Common myeloid progenitor, CD34-positive (primary cell): ENCODE data around the gene JUP. TPM values are rescaled to one million over a fixed set of nuclear protein-coding genes. Genes with fewer than 3 reads are reported as not detected.
"Not testable (repeated sequence)": the region's sequence is repeated elsewhere in the genome, so short reads cannot be mapped to it uniquely, and the experiment has no call there.

Experiments
- CTCF ChIA-PET: fragments of 350-600 bp; sonication (Branson Sonifier 250); formaldehyde crosslinking; loops from one replicate; lab custom pipeline; 2021; ENCODE audit warnings: antibody characterized with exemption; lab: Charles Lee
- POLR2A ChIA-PET: fragments of 350-600 bp; sonication (Branson Sonifier 250); formaldehyde crosslinking; loops from one replicate; lab custom pipeline; 2021; ENCODE audit warnings: antibody characterized with exemption; lab: Charles Lee
- DNase-seq, 3 donors: peaks; one replicate each; pipeline versions ENCODE4 v3.0.0 to v3.0.0-alpha.2; 2013
- H3K27ac ChIP-seq, 2 experiments: 1 replicate in 1 of 2; 2 replicates in 1 of 2; pipeline ENCODE4 v1.7.0; 2013; ENCODE audit warnings: inconsistent platforms in 2 of 2, low read length in 2 of 2, mild to moderate bottlenecking in 2 of 2, low read depth in 1 of 2, moderate library complexity in 1 of 2; ENCODE audit not compliant: severe bottlenecking in 2 of 2, insufficient read depth in 1 of 2, poor library complexity in 1 of 2
- H3K27me3 ChIP-seq, 5 experiments: replicated peaks in 2 of 5; 1 replicate in 3 of 5; 2 replicates in 2 of 5; pipeline versions ENCODE4 v1.6.1 to v1.7.0; 2013; ENCODE audit warnings: low read length in 4 of 5, mild to moderate bottlenecking in 2 of 5, moderate library complexity in 2 of 5, inconsistent platforms in 1 of 5; ENCODE audit not compliant: insufficient read depth in 5 of 5, control insufficient read depth in 4 of 5
- H3K36me3 ChIP-seq, 4 experiments: 1 replicate in 2 of 4; 2 replicates in 2 of 4; pipeline versions ENCODE4 v1.6.1 to v1.7.0; 2013; ENCODE audit warnings: low read length in 3 of 4, control low read depth in 1 of 4, mild to moderate bottlenecking in 1 of 4; ENCODE audit not compliant: control insufficient read depth in 4 of 4, insufficient read depth in 4 of 4
- H3K4me1 ChIP-seq, 4 experiments: 1 replicate in 3 of 4; 2 replicates in 1 of 4; pipeline versions ENCODE4 v1.6.1 to v1.7.1; 2013; ENCODE audit warnings: low read length in 3 of 4, mild to moderate bottlenecking in 3 of 4, control low read depth in 1 of 4, inconsistent platforms in 1 of 4, moderate library complexity in 1 of 4; ENCODE audit not compliant: control insufficient read depth in 4 of 4, insufficient read depth in 4 of 4; ENCODE audit errors: control extremely low read depth in 1 of 4
- H3K4me3 ChIP-seq, 7 experiments: 1 replicate in 4 of 7; 2 replicates in 3 of 7; pipeline versions ENCODE4 v1.5.1 to v1.7.0; 2013; ENCODE audit warnings: mild to moderate bottlenecking in 7 of 7, low read length in 6 of 7, moderate library complexity in 6 of 7, inconsistent platforms in 2 of 7, low read depth in 2 of 7, control low read depth in 1 of 7; ENCODE audit not compliant: insufficient read depth in 4 of 7, control insufficient read depth in 1 of 7; ENCODE audit errors: extremely low read depth in 1 of 7
- H3K9me3 ChIP-seq, 5 experiments: 1 replicate in 4 of 5; 2 replicates in 1 of 5; pipeline versions ENCODE4 v1.6.1 to v1.7.1; 2013; ENCODE audit warnings: low read length in 4 of 5, mild to moderate bottlenecking in 2 of 5, inconsistent platforms in 1 of 5, low read depth in 1 of 5, moderate library complexity in 1 of 5; ENCODE audit not compliant: control insufficient read depth in 4 of 5, insufficient read depth in 2 of 5; ENCODE audit errors: control extremely low read depth in 1 of 5
- WGBS: methylation state at CpG from one replicate; pipeline ENCODE4 v1.1.5; 2013; ENCODE audit not compliant: insufficient coverage; 5-methylcytosine and 5-hydroxymethylcytosine counted together
- polyA plus RNA-seq: library from polyadenylated mRNA; unstranded; fragments of 120-200 nt; gene quantifications from one replicate; pipeline ENCODE4 v1.2.1, GENCODE V29; 2013

JUP gene
- polyA plus RNA-seq: 89.8 TPM

DNA sequence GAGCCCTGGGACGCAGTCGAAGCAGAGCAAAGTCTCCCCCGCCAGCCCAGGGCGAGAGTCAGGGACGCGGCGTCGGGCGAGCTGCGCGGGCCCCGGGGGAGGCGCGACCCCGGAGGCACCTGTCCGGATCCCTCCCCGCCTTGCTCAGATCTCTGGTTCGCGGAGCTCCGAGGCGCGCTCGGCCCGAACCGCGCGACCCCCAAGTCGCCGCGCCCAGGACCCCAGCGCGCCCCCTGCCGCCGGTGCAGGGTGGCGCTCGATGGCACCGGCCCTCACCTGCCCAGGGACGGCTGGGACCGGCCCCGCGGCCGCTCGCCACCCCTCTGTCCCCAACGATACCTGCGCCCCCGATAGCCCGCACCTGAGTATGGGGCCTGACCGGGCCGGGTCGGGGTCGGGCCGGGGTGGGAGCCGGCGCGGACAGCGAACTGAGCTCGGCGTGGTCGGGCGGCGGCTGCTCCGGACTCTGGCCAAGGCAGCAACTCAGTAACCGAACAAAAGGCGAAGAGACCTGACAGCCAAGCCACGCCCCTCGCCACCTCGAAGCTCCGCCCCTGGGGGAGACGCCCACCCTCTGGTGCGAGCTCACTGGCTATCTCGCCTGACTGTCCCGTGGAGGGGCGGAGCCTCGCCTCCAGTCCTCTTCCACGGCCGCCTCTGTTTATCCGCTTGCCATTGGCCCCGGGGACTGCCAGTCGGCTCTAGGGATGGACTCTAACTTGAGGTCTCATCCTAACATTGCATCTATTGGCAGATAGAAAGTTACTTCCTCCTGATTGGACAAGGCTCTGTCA lies at the start of gene JUP:
Gene JUP (minus strand): TSS at position 485 of the 794 bp plus-strand sequence. CDS start 14,857 bp downstream, outside the sequence.
- POLR2A ChIA-PET: interaction anchor here (0.6 to 3.7 kb wide), 20 partner anchors 8 to 1859 kb away, joined by 3 to 40 read pairs (median 3); partner anchors contain the start of genes CASC3, HAP1, KLHL11 and LRRC3C
- WGBS: 0% methylated on average over 65 of the region's 79 CpGs
- H3K27ac ChIP-seq: peak within 1 kb of the TSS; percentile 72 to 82
- peak within 1 kb of the TSS; percentile 72 to 91 (median 89) for H3K4me3 ChIP-seq
- peak; percentile 99 to 100 (median 99) for DNase-seq
- H3K9me3 ChIP-seq: no peaks in the 10 kb centered on the region
- no peaks in the 10 kb centered on the region for H3K27me3 ChIP-seq
- H3K36me3 ChIP-seq: peaks cover 0 to 4% (median 0%) of the 10 kb centered on the region in 4 experiments
- peaks cover 17 to 83% (median 65%) of the 10 kb centered on the region in 4 experiments for H3K4me1 ChIP-seq
- CTCF ChIA-PET: interaction anchor here (0.6 to 5.1 kb wide), 19 partner anchors 8 to 97 kb away, joined by 3 to 42 read pairs (median 4); no protein-coding TSS in a partner anchor

DNA sequence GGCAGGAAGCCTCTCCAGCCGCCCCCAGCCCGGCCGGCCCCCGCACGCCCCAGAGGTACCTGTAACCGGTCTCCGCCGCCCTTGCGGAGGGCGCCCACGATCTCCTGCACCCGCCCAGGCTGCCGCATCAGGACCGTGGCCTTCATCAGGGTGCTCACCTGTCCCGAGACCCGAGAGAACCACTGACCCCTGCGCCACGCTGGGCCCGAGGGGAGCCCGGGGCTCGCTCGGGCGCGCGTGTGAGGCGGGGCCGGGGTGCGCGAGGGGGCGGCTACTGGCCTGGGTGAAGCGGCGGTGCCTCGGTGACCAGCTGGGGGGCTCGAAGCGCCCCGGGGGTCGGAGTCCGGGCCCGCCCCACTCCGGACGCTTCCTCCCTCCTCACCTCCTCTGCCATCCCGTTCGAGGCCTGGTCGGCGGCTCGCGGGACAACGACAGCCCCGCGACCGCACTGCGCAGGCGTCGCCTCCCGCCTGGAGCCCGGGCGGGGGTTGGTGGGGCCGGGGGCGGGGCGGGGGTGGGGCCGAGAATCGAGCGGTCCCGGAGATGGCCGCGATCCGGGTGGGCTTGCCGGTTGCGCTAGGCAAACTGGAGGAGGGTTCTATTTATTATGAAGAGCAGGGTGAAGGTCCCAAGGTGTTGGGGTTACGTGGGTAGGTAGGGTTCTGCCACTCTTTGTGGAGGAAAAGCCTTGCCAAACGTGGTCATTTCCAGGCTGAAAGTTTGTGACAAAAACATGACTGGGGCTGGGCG lies 49.5 kb upstream of the JUP start, which contains the start of gene NT5C3B:
Gene NT5C3B (minus strand): TSS at position 433 of the 750 bp plus-strand sequence. CDS start 39 bp downstream, at position 394.
- peak; percentile 26 to 54 (median 49) for DNase-seq
- ChIA-PET CTCF (no interaction called here), POLR2A (no interaction called here)
- no peaks in the 10 kb centered on the region for H3K9me3 ChIP-seq
- under 1% methylated on average over 34 of the region's 72 CpGs for WGBS
- peaks cover 2 to 11% (median 8%) of the 10 kb centered on the region in 4 experiments for H3K36me3 ChIP-seq
- H3K4me3 ChIP-seq: peak within 1 kb of the TSS; percentile 71 to 85 (median 79)
- H3K27ac ChIP-seq: no peak within 1 kb of the TSS
- H3K27me3 ChIP-seq: no peaks in the 10 kb centered on the region
- peaks cover 0 to 15% (median 10%) of the 10 kb centered on the region in 4 experiments for H3K4me1 ChIP-seq

DNA sequence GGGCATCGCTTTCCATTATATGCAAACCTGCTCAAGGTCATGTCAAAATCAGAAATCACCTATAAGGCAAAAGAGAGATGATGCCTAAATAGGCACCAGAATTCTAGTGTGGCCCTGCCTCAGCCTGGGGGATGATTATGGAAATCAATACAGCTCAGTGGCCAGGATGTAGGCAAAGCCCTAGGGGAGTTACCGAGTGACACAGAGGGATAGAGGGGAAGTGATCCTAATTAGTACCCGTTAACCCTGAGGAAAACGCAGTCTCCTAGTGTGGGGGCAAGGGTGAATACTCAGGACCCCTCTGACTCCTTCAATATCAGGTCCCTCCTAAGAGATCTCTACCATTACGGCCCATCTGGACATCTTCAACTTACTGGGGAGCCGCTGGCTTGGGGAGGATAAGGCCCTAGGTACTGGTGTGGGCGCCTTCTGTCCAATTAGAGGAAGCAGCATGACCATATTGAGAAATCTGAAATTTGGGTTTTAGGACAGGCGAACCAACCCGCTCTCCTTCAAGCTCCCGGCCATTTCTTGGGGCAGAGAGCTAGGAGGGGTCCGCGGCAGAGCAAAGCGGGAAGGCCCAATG lies 48.8 kb upstream of the JUP start:
- peak in 2 of 3 donors; percentile 13 to 14 for DNase-seq
- Histone ChIP-seq H3K9me3 (no peaks in the 10 kb centered on the region), H3K36me3 (peaks cover 2 to 17% (median 13%) of the 10 kb centered on the region in 4 experiments), H3K4me1 (peaks cover 0 to 15% (median 10%) of the 10 kb centered on the region in 4 experiments), H3K27ac (no peak overlapping the region), H3K4me3 (peak overlapping the region; percentile 63 to 85 (median 79)), H3K27me3 (no peaks in the 10 kb centered on the region)
- 16% methylated on average over 8 of the region's 13 CpGs for WGBS
- POLR2A ChIA-PET: no interaction called here
- CTCF ChIA-PET: interaction anchor here (0.6 kb wide), 1 partner anchor 46 kb away, joined by 3 read pairs; no protein-coding TSS in a partner anchor

DNA sequence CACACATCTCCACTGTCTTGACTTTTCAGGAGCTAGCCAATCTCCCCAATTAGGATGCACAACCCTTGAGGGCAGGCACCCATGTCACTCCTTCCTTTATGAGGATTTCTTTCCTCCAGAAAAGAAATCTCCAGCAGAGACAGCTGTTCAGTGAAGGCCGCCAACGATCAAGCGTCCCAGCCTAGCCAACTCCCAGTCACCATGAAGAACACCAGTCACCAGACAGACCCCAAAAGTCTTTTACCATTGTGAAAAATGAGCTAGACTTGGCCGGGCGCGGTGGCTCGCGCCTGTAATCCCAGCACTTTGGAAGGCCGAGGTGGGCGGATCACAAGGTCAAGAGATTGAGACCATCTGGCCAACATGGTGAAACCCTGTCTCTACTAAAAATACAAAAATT lies 43.5 kb upstream of the JUP start:
- H3K4me1 ChIP-seq, H3K27me3 ChIP-seq, H3K4me3 ChIP-seq, H3K9me3 ChIP-seq, POLR2A ChIA-PET, DNase-seq, H3K27ac ChIP-seq: not testable (repeated sequence)
- WGBS: 86% methylated on average over 7 of the region's 10 CpGs
- CTCF ChIA-PET: interaction anchor here (1.1 to 1.6 kb wide), 5 partner anchors 9 to 20 kb away, joined by 3 to 8 read pairs (median 3); partner anchors contain the start of gene P3H4
- peaks cover 6 to 46% (median 35%) of the 10 kb centered on the region in 4 experiments for H3K36me3 ChIP-seq

DNA sequence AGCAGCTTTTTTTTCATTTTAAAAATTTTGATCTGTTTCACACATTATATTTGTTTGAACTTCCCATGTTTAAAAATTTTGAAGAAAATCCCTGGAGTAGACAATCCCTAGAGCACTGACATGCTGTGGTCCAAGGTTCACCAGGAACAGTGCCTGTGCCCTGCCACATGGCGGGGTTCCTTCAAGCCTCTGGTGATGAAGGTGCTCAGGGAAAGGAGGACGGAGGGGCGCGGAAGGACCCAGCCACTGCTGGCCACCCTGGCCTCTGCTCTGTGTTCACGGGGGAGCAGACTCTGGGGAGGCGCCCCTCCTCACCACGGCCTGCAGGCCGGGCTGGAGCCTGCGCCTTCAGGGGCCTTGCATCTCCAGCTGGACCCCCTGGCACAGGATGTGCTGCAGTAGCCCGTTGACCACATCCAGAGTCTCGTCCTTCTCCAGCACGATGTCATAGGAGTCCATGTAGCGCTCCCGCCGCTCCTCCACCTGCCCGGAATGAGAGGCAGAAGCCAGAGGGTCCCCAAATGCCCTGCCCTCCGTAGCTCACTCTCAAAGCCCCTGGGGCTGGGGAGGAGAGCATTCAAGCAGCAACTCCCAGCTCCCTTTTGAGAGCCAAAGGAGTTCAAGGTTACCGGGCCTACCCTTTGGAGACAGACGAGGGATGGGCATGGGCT lies 38.8 kb upstream of the JUP start:
- no peaks in the 10 kb centered on the region for H3K9me3 ChIP-seq
- H3K36me3 ChIP-seq: peaks cover 4 to 35% (median 25%) of the 10 kb centered on the region in 4 experiments
- no peak overlapping the region for H3K4me3 ChIP-seq
- no peaks in the 10 kb centered on the region for H3K4me1 ChIP-seq
- 97% methylated on average over 17 of the region's 19 CpGs for WGBS
- H3K27ac ChIP-seq: no peak overlapping the region
- no peak for DNase-seq
- ChIA-PET CTCF (no interaction called here), POLR2A (no interaction called here)
- no peaks in the 10 kb centered on the region for H3K27me3 ChIP-seq

DNA sequence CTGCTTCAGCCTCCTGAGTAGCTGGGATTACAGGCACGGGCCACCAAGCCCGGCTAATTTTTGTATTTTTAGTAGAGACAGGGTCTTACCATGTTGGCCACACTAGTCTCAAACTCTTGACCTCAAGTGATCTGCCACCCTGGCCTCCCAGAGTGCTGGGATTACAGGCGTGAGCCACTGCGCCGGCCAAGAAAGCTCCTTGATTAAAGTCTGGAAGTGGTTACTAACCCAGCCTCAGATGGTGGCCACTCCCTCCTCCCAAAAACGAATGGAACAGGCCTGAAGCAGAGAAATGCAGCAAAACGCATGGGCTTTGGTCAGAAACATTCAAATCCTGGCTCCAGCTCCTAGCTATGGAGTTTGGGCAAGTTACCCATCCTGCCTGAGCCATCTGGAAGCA lies 37.6 kb upstream of the JUP start:
- Histone ChIP-seq H3K4me1 (no peaks in the 10 kb centered on the region), H3K9me3 (no peaks in the 10 kb centered on the region), H3K36me3 (peaks cover 2 to 28% (median 20%) of the 10 kb centered on the region in 4 experiments), H3K4me3 (no peak overlapping the region), H3K27ac (no peak overlapping the region), H3K27me3 (no peaks in the 10 kb centered on the region)
- DNase-seq: no peak
- ChIA-PET CTCF (no interaction called here), POLR2A (no interaction called here)
- WGBS: 93% methylated on average over 6 of the region's 7 CpGs
